Suppressor macrophage (primary cell): ENCODE data around the gene SHISAL2A.
A peak's percentile ranks its signal among the peaks of the same experiment; 100 is the strongest.

Source experiments
- DNase-seq, 4 experiments: peaks; one replicate each; pipeline ENCODE4 v3.0.0-alpha.2; 2020 to 2022

SHISAL2A gene

GRCh38 chr1:52621950-52622349 is 11.0 kb upstream of the SHISAL2A start:
- no peak for DNase-seq

- no peak for DNase-seq
These were observed 9.2 kb upstream of the SHISAL2A start for GRCh38 chr1:52623812-52624211.

GRCh38 chr1:52627028-52627427 is 5.9 kb upstream of the SHISAL2A start:
- no peak for DNase-seq

GRCh38 chr1:52628614-52629324 is 4.2 kb upstream of the SHISAL2A start:
- no peak for DNase-seq

GRCh38 chr1:52629325-52629643 is 3.7 kb upstream of the SHISAL2A start:
- DNase-seq, result no peak

GRCh38 chr1:52629667-52630066 is 3.3 kb upstream of the SHISAL2A start:
- no peak for DNase-seq

- DNase-seq, result peak in 3 of 4 experiments; percentile 31 to 45 (median 38)
These were observed 1.1 kb upstream of the SHISAL2A start for GRCh38 chr1:52631759-52632331.

GRCh38 chr1:52633291-52633754 is 355 bp downstream of the SHISAL2A start:
- peak in 3 of 4 experiments; percentile 10 to 39 (median 37) for DNase-seq

GRCh38 chr1:52634111-52634510 is 1.1 kb downstream of the SHISAL2A start:
- DNase-seq, result no peak

GRCh38 chr1:52635321-52636089 is 2.5 kb downstream of the SHISAL2A start:
- DNase-seq, result no peak

GRCh38 chr1:52636721-52637695 is 4.0 kb downstream of the SHISAL2A start:
- peak; percentile 38 to 61 (median 59) for DNase-seq

GRCh38 chr1:52637946-52638345 is 5.0 kb downstream of the SHISAL2A start:
- no peak for DNase-seq

- no peak for DNase-seq
These were observed 7.7 kb downstream of the SHISAL2A start for GRCh38 chr1:52640697-52641096.

- DNase-seq, result peak in 3 of 4 experiments; percentile 30 to 40 (median 38)
These were observed 8.3 kb downstream of the SHISAL2A start for GRCh38 chr1:52641307-52641706.

- DNase-seq, result no peak
These were observed 12.3 kb downstream of the SHISAL2A start for GRCh38 chr1:52645261-52645660.

- DNase-seq, result no peak
These were observed 18.9 kb downstream of the SHISAL2A start for GRCh38 chr1:52651904-52652303.

GRCh38 chr1:52653207-52653849 is 20.4 kb downstream of the SHISAL2A start:
- DNase-seq, result no peak

- no peak for DNase-seq
These were observed 21.1 kb downstream of the SHISAL2A start for GRCh38 chr1:52654063-52654462.

GRCh38 chr1:52657702-52658101 is 24.7 kb downstream of the SHISAL2A start:
- DNase-seq, result no peak

GRCh38 chr1:52658795-52659194 is 25.8 kb downstream of the SHISAL2A start:
- no peak for DNase-seq

GRCh38 chr1:52659356-52659755 is 26.4 kb downstream of the SHISAL2A start:
- no peak for DNase-seq
